ENCODE results near the gene PRR12.
"Not testable (repeated sequence)": the region's sequence is repeated elsewhere in the genome, so short reads cannot be mapped to it uniquely, and the experiment has no call there.

The PRR12 gene

GRCh38 chr19:49631014-49631588 lies 40.1 kb downstream of the PRR12 start:
- DNase-seq (ENCODE audit: low read depth), result no peak
- no peak overlapping the region for H3K4me3 ChIP-seq (ENCODE audit: low read depth, low read length)
- no peak for TF ChIP-seq CTCF (IDR thresholded peaks at IDR 0.05; ENCODE audit: low read depth, low read length, missing control alignments)
- in situ Hi-C loops (cut with HindIII; ENCODE audit: low sequenced_read_pairs), result no loop called here

DNA sequence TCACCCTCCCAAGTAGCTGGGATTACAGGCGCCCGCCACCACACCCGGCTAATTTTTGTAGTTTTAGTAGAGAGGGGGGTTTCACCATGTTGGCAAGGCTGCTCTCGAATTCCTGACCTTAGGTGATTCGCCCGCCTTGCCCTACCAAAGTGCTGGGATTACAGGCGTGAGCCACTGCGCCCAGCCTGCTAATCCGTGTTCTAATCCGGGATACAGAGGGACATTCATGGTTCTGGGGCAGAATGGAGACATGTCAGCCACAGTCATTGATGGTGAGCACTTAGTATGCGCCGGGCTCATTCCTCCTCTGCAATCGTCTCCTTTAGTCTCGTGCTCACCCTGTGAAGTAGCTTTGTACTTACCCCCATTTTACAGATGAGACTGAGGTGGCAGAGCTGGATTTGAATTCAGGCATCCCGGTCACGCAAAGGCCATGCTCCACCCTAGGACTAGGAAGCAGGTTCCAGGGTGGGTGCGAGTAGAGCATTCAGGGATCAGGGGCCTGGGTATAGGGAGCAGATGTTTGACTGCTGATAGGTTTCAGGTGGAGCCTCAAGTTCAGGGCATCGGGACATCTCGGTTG lies 40.7 kb downstream of the PRR12 start:
- H3K4me3 ChIP-seq (ENCODE audit: low read depth, low read length), result no peak overlapping the region
- in situ Hi-C loops (cut with HindIII; ENCODE audit: low sequenced_read_pairs), result no loop called here
- DNase-seq (ENCODE audit: low read depth), result no peak
- no peak for TF ChIP-seq CTCF (IDR thresholded peaks at IDR 0.05; ENCODE audit: low read depth, low read length, missing control alignments)

DNA sequence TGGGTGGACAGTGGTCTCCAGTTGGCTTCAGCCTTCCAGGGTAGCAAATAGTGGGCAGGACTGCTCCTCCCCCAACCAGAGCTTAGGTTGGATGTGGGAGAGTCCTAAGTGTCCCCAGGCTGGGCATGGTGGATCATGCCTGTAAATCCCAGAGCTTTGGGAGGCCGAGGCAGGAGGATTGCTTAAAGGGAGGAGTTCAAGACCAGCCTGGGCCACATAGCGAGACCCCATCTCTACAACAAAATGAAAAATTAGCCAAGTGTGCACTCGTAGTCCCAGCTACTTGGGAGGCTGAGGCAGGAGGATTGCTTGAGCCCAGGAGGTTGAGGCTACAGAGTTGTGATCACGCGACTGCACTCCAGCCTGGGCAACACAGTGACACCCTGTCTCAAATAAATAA lies 41.6 kb downstream of the PRR12 start:
- H3K4me3 ChIP-seq (ENCODE audit: low read depth, low read length), result no peak overlapping the region

GRCh38 chr19:49633273-49633672 lies 42.3 kb downstream of the PRR12 start:
- in situ Hi-C loops (cut with HindIII; ENCODE audit: low sequenced_read_pairs); DNase-seq (ENCODE audit: low read depth); H3K4me3 ChIP-seq (ENCODE audit: low read depth, low read length): not testable (repeated sequence)

More for the DNA sequence above, 41.6 kb downstream of the PRR12 start:
- no peak for TF ChIP-seq CTCF (IDR thresholded peaks at IDR 0.05; ENCODE audit: low read depth, low read length, missing control alignments)
- in situ Hi-C loops (cut with HindIII; ENCODE audit: low sequenced_read_pairs), result no loop called here
- DNase-seq (ENCODE audit: low read depth), result no peak

GRCh38 chr19:49635530-49636232 lies 44.7 kb downstream of the PRR12 start:
- H3K4me3 ChIP-seq (ENCODE audit: low read depth, low read length), result no peak overlapping the region
- in situ Hi-C loops (cut with HindIII; ENCODE audit: low sequenced_read_pairs), result no loop called here

DNA sequence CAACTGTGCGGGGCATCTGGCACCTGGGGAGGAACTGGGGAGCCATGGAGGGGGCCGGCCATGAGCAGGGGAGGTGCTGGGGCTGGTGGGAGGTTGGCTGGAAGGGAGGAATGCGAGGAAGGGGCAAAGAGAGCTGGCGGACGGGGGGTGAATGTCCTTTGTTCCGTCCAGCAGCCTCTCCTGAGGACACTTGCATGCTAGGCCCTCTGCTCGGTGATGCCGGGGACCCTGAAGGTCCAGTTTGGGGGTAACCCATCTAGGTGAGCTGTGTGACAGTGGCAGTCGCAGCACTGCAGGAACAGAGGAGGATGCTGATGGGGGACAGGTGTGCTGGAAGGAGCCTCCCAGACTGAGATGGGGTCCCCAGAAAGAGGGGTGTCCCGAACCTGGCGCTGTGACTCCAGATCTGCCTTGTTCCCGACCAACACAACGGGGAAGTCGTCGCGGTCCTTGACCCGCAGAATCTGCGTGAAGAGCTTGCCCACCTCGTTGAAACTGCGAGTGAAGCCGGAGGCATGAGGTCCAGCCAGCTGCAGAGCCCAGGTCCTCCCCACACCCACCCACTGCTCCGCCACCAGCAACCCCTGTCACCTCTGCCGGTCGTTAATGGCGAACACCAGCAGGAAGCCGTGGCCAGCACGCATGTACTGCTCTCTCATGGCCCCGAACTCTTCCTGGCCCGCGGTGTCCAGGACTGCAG lies 45.4 kb downstream of the PRR12 start:
- no peak for DNase-seq (ENCODE audit: low read depth)
- no peak for TF ChIP-seq CTCF (IDR thresholded peaks at IDR 0.05; ENCODE audit: low read depth, low read length, missing control alignments)
- H3K4me3 ChIP-seq (ENCODE audit: low read depth, low read length), result no peak overlapping the region
- in situ Hi-C loops (cut with HindIII; ENCODE audit: low sequenced_read_pairs), result no loop called here

More at GRCh38 chr19:49635530-49636232, 44.7 kb downstream of the PRR12 start:
- no peak for DNase-seq (ENCODE audit: low read depth)
- TF ChIP-seq CTCF (IDR thresholded peaks at IDR 0.05; ENCODE audit: low read depth, low read length, missing control alignments), result peak; percentile 21

Measured in astrocyte of the cerebellum (primary cell).